ENCODE measurements around the gene DHRSX.

The DHRSX gene

DNA sequence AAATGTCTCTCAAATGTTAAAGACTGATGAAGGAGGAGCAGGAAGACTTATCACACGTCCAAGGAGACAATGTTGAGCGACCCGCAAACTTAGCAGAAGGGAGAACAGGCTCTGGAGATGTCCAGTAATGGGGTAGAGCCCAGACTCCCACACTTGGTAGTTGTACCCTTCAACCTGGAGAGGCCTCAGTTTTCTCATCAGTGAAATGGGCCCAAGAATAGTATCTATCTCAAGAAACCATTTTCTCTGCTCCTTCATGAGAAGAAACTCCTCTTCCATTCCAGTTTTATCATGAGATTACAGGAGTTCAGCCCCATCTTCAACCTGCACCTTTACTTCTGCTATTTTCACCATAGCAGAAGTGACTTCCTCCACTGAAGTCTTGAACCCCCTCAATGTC lies 169.9 kb downstream of the DHRSX start:
- no peak overlapping the region for H3K27ac ChIP-seq (ENCODE audit: low read length)
- no peaks in the 10 kb centered on the region for H3K36me3 ChIP-seq (ENCODE audit: insufficient read depth, low read depth, low read length)
- H3K9ac ChIP-seq (ENCODE audit: low read depth, low read length), result no peak overlapping the region
- H3K27me3 ChIP-seq (ENCODE audit: insufficient read depth, low read length), result no peaks in the 10 kb centered on the region
- H3K4me1 ChIP-seq (ENCODE audit: insufficient read depth, low read length), result no peaks in the 10 kb centered on the region
- no peak overlapping the region for H3K4me3 ChIP-seq (ENCODE audit: low read length)
- H3K9me3 ChIP-seq (ENCODE audit: insufficient read depth, low read depth, low read length), result no peaks in the 10 kb centered on the region

DNA sequence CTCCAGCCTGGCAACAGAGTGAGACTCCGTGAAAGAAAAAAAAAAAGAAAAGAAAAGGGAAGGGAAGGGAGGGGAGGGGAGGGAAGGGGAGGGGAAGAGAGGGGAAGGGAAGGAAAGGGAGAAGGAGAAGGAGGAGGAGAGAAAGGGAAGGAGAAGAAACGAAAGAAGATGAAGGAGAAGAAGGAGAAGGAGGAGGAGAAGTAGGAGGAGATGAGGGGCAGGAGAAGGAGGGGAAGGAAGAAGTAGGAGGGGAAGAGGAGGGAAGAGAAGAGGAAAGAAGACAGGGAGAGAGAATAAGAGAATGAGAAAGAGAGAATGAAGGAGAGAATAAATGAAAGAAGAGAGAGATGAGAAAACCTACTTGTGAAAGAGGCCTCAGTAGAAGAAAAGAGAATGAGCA lies 170.3 kb downstream of the DHRSX start:
- no peak overlapping the region for H3K9ac ChIP-seq (ENCODE audit: low read depth, low read length)
- H3K36me3 ChIP-seq (ENCODE audit: insufficient read depth, low read depth, low read length), result no peaks in the 10 kb centered on the region
- no peaks in the 10 kb centered on the region for H3K27me3 ChIP-seq (ENCODE audit: insufficient read depth, low read length)
- no peaks in the 10 kb centered on the region for H3K9me3 ChIP-seq (ENCODE audit: insufficient read depth, low read depth, low read length)
- no peak overlapping the region for H3K4me3 ChIP-seq (ENCODE audit: low read length)
- no peaks in the 10 kb centered on the region for H3K4me1 ChIP-seq (ENCODE audit: insufficient read depth, low read length)
- no peak overlapping the region for H3K27ac ChIP-seq (ENCODE audit: low read length)

DNA sequence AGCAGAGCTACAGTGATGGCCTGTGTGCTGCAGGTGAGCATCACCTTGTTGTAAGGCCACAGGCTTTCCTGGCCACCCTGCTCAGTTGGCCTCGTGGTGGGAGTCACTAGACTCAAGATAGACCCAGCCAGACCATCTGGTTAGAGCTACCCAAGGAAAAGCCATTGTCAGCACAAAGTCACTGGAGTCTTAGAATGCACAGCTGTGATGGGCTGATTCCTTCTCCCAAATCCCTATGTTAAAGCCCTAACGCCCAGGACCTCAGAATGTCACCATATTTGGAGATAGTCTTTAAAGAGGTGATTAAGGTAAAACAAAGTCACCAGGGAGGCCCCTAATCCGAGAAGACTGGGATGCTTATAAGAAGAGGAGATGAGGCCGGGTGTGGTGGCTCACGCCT lies 173.4 kb downstream of the DHRSX start:
- H3K27ac ChIP-seq (ENCODE audit: low read length), result no peak overlapping the region
- H3K36me3 ChIP-seq (ENCODE audit: insufficient read depth, low read depth, low read length), result no peaks in the 10 kb centered on the region
- no peaks in the 10 kb centered on the region for H3K9me3 ChIP-seq (ENCODE audit: insufficient read depth, low read depth, low read length)
- no peaks in the 10 kb centered on the region for H3K4me1 ChIP-seq (ENCODE audit: insufficient read depth, low read length)
- H3K9ac ChIP-seq (ENCODE audit: low read depth, low read length), result no peak overlapping the region
- H3K27me3 ChIP-seq (ENCODE audit: insufficient read depth, low read length), result no peaks in the 10 kb centered on the region
- no peak overlapping the region for H3K4me3 ChIP-seq (ENCODE audit: low read length)

DNA sequence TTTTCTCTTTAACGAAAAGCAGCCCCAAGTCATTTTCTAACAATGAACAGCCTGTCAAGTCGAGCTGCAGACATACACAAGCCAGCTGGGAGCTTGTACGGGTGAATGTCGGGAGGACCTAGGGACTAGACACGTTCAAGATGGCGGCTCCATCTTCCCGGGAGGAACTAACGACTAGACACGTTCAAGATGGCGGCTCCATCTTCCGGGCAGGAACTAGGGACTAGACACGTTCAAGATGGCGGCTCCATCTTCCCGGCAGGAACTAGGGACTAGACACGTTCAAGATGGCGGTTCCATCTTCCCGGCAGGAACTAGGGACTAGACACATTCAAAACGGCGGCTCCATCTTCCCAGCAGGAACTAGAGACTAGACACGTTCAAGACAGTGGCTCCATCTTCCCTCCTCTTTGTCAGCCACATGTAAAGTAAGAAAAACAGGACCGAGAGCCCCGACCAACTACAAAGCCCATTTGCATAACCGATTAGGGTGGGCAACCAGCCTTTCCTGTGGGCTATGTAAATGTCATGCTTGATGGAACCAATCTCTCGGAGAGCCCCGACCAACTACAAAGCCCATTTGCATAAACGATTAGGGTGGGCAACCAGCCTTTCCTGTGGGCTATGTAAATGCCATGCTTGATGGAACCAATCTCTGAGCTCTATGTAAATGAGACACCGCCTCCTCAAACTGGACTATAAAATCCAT lies 175.5 kb downstream of the DHRSX start:
- Histone ChIP-seq H3K27ac (ENCODE audit: low read length) (no peak overlapping the region), H3K36me3 (ENCODE audit: insufficient read depth, low read depth, low read length) (no peaks in the 10 kb centered on the region), H3K9ac (ENCODE audit: low read depth, low read length) (no peak overlapping the region), H3K9me3 (ENCODE audit: insufficient read depth, low read depth, low read length) (no peaks in the 10 kb centered on the region), H3K27me3 (ENCODE audit: insufficient read depth, low read length) (no peaks in the 10 kb centered on the region), H3K4me1 (ENCODE audit: insufficient read depth, low read length) (no peaks in the 10 kb centered on the region), H3K4me3 (ENCODE audit: low read length) (peak overlapping the region; percentile 52)

DNA sequence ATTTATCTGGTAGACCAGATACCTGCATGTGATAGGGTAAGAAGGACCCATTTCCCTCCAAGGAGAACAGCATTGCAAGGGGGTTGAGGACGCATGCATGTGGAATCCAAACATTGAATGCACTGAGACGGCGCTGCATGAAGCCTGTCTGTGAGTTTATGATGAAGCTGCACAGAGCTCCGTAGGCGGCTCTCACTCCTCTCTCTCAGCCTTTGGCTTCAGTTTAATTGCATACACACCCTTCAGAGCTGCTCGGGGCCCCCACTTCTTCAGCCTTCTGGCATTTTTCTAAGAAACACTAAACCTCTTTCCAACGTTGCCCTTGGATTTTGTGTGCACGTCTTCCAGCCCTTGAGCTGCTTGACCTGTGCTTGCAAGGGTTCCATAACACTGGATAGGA lies 176.6 kb downstream of the DHRSX start:
- no peaks in the 10 kb centered on the region for H3K36me3 ChIP-seq (ENCODE audit: insufficient read depth, low read depth, low read length)

DNA sequence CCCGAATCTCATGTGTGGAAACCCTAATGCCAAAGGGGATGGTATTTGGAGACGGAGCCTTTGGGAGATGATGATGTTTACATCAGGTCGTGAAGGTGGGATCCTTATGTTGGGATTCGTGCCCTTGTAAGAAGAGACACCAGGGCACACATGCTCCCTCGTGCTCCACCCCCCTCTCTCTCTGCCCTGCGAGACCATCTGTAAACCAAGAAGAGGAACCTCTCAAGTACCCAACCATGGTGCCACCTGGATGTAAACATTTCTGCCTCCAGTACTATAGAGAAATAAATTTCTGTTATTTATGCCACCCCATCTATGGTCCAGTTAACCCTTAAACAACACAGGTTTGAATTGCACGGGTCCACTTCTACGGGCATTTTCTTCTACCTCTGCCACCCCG lies 179.4 kb downstream of the DHRSX start:
- no peaks in the 10 kb centered on the region for H3K4me1 ChIP-seq (ENCODE audit: insufficient read depth, low read length)
- H3K36me3 ChIP-seq (ENCODE audit: insufficient read depth, low read depth, low read length), result no peaks in the 10 kb centered on the region
- no peak overlapping the region for H3K4me3 ChIP-seq (ENCODE audit: low read length)
- no peak overlapping the region for H3K27ac ChIP-seq (ENCODE audit: low read length)
- H3K9me3 ChIP-seq (ENCODE audit: insufficient read depth, low read depth, low read length), result no peaks in the 10 kb centered on the region
- H3K9ac ChIP-seq (ENCODE audit: low read depth, low read length), result no peak overlapping the region
- H3K27me3 ChIP-seq (ENCODE audit: insufficient read depth, low read length), result no peaks in the 10 kb centered on the region

More for the DNA sequence above, 176.6 kb downstream of the DHRSX start:
- Histone ChIP-seq H3K27ac (ENCODE audit: low read length) (no peak overlapping the region), H3K9me3 (ENCODE audit: insufficient read depth, low read depth, low read length) (no peaks in the 10 kb centered on the region), H3K4me3 (ENCODE audit: low read length) (no peak overlapping the region), H3K27me3 (ENCODE audit: insufficient read depth, low read length) (no peaks in the 10 kb centered on the region), H3K9ac (ENCODE audit: low read depth, low read length) (no peak overlapping the region), H3K4me1 (ENCODE audit: insufficient read depth, low read length) (no peaks in the 10 kb centered on the region)

DNA sequence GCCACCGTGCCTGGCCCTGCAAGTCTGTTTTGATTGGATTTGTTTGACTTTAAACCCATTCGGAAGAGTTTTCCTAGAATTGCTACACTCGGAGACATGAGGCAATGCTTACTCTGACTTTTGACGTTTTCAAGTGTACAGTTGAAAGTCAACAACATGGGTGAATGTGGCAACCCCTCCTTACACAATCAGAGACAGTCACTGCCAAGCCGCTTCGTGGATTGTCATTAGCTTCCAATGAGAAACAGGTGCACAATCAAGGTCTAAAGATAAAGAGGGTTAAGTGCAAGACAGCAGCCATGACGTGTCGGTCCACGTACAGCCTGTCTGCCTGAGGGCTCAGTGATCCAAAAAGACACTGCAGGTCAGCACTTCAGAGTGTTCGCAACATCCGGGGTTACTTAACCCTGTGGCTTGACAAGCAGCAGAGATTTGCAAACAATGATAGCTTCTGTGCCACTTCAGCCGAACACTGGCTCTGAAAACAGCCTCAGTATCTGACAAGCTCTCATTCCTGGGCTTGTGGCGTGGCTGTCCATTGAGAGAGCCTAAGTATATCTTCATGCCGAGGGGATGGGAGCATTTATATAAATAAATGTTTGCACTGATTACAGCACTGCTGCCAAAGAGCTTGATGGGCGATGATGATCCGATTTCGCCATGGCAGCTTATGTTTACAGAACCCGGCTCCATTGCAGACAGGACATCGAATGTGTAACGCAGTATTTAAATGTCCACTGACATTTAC lies 180.0 kb downstream of the DHRSX start:
- Histone ChIP-seq H3K9ac (ENCODE audit: low read depth, low read length) (no peak overlapping the region), H3K4me1 (ENCODE audit: insufficient read depth, low read length) (no peaks in the 10 kb centered on the region), H3K27me3 (ENCODE audit: insufficient read depth, low read length) (no peaks in the 10 kb centered on the region), H3K27ac (ENCODE audit: low read length) (no peak overlapping the region), H3K36me3 (ENCODE audit: insufficient read depth, low read depth, low read length) (no peaks in the 10 kb centered on the region), H3K9me3 (ENCODE audit: insufficient read depth, low read depth, low read length) (no peaks in the 10 kb centered on the region), H3K4me3 (ENCODE audit: low read length) (no peak overlapping the region)

DNA sequence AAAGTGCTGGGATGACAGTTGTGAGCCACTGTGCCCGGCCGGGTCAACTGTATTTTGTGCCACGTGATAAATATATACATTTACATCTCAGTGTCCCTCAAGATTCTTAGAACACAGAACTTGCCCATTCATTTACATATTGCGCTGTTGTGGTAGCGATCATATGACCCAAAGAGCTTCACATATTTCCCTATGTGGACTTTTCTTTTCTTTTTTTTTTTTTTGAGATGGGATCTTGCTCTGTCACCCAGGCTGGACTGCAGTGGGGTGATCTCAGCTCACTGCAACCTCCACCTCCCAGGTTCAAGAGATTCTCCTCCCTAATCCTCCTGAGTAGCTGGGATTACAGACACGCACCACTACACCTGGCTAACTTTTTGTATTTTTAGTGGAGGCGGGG lies 180.7 kb downstream of the DHRSX start:
- no peaks in the 10 kb centered on the region for H3K4me1 ChIP-seq (ENCODE audit: insufficient read depth, low read length)
- no peaks in the 10 kb centered on the region for H3K27me3 ChIP-seq (ENCODE audit: insufficient read depth, low read length)
- H3K27ac ChIP-seq (ENCODE audit: low read length), result no peak overlapping the region
- H3K4me3 ChIP-seq (ENCODE audit: low read length), result no peak overlapping the region
- H3K9ac ChIP-seq (ENCODE audit: low read depth, low read length), result no peak overlapping the region
- no peaks in the 10 kb centered on the region for H3K36me3 ChIP-seq (ENCODE audit: insufficient read depth, low read depth, low read length)
- no peaks in the 10 kb centered on the region for H3K9me3 ChIP-seq (ENCODE audit: insufficient read depth, low read depth, low read length)

DNA sequence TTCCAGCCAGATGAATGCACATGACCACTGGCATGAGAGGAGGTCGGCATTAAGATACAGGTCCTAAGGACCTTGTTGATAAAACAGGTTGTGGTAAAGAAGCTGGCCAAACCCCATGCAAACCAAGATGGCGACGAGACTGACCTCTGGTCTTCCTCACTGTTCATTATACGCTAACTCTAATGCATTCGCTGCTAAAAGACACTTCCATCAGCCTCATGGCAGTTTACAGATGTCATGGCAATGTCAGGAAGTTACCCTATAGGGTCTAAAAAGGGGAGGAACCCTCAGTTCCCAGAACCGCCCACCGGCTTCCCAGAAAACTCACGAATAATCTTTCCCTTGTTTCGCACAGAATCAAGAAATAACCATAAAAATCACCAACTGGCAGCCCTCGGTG lies 182.4 kb downstream of the DHRSX start:
- no peaks in the 10 kb centered on the region for H3K4me1 ChIP-seq (ENCODE audit: insufficient read depth, low read length)
- no peaks in the 10 kb centered on the region for H3K27me3 ChIP-seq (ENCODE audit: insufficient read depth, low read length)
- no peaks in the 10 kb centered on the region for H3K9me3 ChIP-seq (ENCODE audit: insufficient read depth, low read depth, low read length)
- H3K4me3 ChIP-seq (ENCODE audit: low read length), result no peak overlapping the region
- H3K9ac ChIP-seq (ENCODE audit: low read depth, low read length), result no peak overlapping the region
- no peak overlapping the region for H3K27ac ChIP-seq (ENCODE audit: low read length)
- no peaks in the 10 kb centered on the region for H3K36me3 ChIP-seq (ENCODE audit: insufficient read depth, low read depth, low read length)

DNA sequence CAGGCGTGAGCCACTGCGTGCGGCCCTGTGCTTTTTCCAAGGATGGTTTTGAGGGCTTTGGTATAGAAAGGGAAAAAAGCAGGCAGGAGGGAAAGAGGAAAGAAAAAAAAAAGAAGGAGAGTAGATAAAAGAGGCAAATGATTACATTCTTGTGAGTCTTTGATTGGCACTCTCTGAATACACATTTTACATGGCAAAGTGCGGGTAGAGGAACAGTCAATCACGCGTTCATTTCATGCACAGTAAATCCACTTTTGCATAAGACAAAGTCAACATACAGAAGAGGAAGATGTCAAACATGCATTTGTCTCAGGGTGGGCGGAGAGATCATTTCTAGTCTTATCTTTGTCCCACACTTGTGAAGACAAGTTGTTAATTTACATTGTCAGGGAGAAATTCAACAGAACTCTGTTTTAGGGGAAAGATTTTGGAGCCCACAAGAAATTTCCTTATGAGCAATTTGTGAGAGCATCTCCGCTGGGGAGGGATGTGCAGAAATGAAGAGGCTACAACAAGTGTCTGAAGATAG lies 183.2 kb downstream of the DHRSX start:
- H3K4me1 ChIP-seq (ENCODE audit: insufficient read depth, low read length), result no peaks in the 10 kb centered on the region
- H3K36me3 ChIP-seq (ENCODE audit: insufficient read depth, low read depth, low read length), result no peaks in the 10 kb centered on the region
- no peak overlapping the region for H3K27ac ChIP-seq (ENCODE audit: low read length)
- no peak overlapping the region for H3K4me3 ChIP-seq (ENCODE audit: low read length)
- H3K27me3 ChIP-seq (ENCODE audit: insufficient read depth, low read length), result no peaks in the 10 kb centered on the region
- no peaks in the 10 kb centered on the region for H3K9me3 ChIP-seq (ENCODE audit: insufficient read depth, low read depth, low read length)
- H3K9ac ChIP-seq (ENCODE audit: low read depth, low read length), result no peak overlapping the region

DNA sequence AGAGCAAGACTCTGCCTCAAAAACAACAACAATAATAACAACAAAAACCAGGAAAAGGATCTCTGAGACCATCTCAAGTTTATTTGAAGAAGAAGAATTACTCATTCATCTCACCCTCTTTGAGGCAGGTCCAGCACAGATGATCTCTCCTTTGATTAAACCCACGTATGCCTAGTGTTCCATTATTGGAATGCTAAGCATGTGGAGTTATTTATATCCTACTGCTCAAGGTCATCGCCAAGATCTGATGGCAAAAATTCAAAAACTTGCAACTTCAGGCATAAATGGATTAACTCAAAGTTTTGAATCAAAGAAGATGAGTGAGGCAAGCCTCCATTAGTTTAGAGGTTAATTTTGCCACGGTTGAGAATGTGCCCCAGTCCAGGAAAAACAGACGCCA lies 184.2 kb downstream of the DHRSX start:
- Histone ChIP-seq H3K9me3 (ENCODE audit: insufficient read depth, low read depth, low read length) (no peaks in the 10 kb centered on the region), H3K4me1 (ENCODE audit: insufficient read depth, low read length) (peaks cover 4% of the 10 kb centered on the region; the same call in 1 of the 2 replicates), H3K9ac (ENCODE audit: low read depth, low read length) (no peak overlapping the region), H3K27me3 (ENCODE audit: insufficient read depth, low read length) (no peaks in the 10 kb centered on the region), H3K36me3 (ENCODE audit: insufficient read depth, low read depth, low read length) (no peaks in the 10 kb centered on the region), H3K4me3 (ENCODE audit: low read length) (no peak overlapping the region), H3K27ac (ENCODE audit: low read length) (no peak overlapping the region)

DNA sequence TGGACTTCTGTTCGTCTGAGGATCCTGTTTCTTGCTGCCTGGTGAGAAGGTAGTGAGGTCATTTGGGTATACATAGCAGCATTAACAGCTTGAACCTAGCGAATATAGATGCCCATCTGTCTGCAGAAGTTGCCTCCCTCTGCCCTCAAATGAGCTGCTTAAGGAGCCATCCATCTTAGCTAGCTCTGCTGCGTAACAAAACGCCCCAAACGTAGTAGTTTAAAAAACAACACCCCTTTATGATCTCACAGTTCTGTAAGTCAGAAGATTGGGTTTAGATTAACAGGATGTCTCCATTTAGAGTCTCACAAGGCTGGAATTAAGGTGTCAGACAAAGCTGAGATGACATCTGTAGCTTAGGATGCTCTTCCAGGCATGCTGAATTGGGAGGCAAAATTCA lies 185.3 kb downstream of the DHRSX start:
- Histone ChIP-seq H3K27me3 (ENCODE audit: insufficient read depth, low read length) (no peaks in the 10 kb centered on the region), H3K9ac (ENCODE audit: low read depth, low read length) (no peak overlapping the region), H3K4me3 (ENCODE audit: low read length) (no peak overlapping the region), H3K36me3 (ENCODE audit: insufficient read depth, low read depth, low read length) (no peaks in the 10 kb centered on the region), H3K27ac (ENCODE audit: low read length) (no peak overlapping the region), H3K4me1 (ENCODE audit: insufficient read depth, low read length) (peaks cover 9% of the 10 kb centered on the region; the same call in 1 of the 2 replicates), H3K9me3 (ENCODE audit: insufficient read depth, low read depth, low read length) (no peaks in the 10 kb centered on the region)

All from iPS-20b (cell line).